ENCODE measurements around the gene BORCS6.
"Not testable (repeated sequence)": the region's sequence is repeated elsewhere in the genome, so short reads cannot be mapped to it uniquely, and the experiment has no call there.

BORCS6 gene

DNA sequence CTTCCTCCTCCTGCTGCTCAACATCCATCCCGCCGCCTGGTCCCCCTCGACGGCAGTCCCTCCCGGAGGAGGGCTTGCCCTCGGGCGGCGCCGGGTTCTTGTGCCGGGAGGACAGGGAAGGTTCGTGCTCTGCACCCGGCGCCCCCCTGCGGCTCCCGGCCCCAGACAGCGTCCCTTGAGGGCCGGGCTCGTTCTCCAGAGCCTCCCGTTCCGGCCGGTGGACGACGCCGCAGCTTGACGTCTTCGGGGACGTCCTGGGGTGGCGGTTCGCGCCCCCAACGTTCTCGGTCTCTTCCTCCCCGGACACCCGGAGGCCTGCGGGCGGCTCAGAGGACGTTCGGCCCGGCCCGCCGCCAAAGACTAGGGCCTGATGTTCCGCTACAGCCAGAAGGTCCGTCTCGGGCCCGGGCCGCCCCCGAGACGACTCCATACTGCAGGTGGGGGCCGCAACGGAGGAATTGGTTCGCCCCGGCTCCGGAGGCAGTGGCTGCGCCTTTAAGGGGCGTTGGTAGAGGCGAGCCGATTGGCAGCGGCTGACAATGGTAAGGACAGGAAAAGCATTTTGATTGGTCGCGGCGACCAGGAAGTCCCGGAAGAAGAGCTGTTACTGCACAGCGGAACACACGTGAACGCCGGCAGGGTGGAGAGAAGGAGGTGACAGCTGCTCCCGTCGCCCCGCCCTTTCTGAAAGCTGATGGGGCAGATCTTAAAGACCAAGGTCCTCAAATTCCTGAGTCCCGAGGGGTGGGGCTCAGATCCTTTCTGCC is at the start of gene BORCS6:
Gene BORCS6, minus strand, starts transcription at position 470 of the 767 bp plus-strand sequence. Its CDS starts 40 bp downstream, at position 430.
- DNase-seq: peak; percentile 86

DNA sequence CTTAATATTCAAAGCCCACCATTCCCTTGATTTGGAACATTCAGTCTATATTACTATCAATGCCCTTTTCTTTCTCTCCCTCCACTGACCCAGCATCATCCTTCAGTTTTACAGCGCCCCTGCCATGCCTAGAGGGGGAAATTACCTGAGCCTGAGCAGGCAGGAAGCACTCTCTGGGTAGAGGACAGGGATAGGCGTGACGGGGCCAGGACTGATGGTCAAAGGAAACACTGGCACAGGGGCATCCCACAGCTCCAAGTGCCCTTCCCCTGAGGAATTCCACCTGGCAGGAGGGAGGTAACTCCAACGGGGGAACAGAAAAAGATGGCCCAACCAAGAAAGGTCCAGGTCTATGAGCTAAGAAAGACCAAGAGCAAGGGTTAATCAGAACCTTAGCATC is 47.9 kb upstream of the BORCS6 start:
- no peak for DNase-seq

DNA sequence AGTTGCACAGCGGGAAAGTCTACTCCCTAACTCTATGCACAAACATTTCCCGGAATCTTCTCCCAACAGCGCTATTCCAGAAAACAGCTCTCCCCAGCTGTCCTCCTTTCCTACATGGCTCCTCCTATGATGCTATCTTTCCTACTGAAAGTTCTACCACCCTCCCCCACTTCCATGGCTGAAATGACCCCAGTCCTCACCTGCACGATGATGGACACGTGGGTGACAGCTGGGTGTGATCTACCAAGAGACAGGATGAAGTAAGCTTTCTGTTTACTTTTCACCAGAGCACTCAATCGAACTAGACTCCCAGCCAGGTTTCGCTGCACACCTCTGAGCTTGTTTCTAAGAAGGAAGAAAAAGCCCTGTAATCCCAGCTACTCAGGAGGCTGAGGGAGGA is 47.2 kb upstream of the BORCS6 start:
- no peak for DNase-seq

DNA sequence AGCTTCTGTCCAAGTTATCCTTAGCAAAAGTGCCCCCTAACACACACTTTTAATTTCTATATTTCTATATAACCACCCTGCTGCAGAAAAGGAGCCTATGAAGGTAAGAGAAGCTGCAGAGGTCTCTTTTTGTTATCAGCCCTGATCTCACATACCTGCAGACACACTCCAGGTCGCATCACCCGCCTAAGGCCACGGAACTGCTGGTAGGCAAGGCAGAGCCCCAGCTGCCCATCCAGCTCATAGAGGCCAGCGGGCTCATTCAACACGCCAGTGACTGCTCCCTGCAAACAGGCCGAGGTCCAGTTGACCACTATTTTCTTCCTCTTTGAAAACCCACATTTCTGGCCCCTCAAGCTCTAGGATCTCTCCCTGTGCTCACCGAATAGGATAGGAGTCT is 45.7 kb upstream of the BORCS6 start:
- DNase-seq: no peak

DNA sequence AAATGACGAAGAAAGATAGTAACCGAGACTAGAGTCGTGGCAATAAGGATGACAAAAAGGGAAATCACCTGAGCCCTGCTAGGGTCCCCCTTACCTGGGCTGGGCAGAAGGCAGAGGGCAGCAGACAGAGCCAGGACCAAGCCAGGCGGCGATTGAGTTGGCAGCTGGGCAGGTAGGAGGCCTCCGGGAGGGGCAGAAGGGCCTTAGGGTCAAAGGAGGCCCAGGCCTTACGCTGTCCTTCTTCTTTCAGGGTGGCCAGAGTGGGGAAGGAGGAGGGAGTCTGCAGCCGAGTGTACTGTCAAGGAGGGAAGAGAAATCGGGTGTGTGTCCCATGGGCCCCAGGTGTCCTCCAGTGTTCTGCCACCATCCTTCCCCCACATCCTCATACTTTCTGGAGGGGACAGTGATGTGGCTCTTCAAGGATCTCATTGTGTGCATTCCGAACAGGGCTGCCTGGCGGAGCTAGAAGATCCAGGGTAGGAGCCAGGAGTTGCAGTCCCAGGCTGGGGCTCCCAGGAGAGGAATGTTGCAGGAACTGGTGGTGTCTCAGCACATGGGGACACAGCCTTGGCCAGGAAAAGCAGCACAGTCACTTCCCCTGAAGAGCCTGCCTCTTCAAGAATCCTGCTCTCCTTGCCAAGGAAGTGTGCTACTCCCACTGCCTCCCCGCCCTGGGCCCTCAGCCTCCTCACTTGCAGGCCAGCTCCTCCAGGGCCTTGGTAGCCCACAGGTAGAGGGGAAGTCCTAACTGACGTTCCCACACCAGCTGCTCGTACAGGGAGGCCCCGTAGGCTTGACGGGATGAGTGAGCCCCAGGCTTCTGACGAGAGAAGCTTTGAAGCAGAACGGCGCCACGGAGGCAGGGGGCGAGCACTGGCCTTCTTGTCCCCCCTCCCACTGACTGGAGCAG is 44.6 kb upstream of the BORCS6 start:
- no peak for DNase-seq

DNA sequence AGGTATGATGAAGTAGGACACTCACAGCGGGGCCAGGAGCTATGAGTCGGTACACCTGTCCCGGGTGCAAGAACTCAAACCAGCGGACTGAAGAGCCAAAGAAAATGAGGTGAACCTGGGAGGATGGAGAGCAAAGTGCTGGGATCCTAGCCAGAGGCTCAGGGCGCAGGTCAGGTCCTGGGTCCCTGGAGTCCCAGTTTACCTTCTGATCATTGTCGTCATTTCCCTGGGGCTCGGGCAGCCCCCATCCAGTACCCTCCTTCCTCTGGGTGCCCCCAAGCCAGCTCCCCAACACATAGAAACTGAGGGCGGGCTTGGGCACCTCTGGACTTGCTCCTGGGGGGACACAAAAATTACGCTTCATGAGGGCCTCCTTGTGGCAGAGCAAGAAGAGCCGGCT is 41.7 kb upstream of the BORCS6 start:
- no peak for DNase-seq

DNA sequence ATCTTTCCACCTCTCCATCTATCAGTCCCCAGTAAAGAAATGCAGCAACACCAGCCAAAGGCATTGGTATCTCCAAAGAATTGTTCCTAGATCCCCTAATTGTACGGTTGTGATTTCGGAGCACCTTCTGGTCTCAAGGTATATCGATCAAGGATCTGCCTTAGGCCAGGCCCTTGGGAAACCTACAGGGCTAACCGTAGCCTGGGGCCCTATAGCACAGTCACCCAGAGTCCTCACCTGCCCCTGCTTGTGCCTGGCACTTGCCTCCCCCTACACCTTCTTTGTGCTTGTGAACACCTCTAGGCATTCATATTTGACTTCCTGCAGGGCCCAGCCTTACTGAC is 37.2 kb upstream of the BORCS6 start:
- no peak for DNase-seq

- peak; percentile 36 for DNase-seq
Measured at GRCh38 chr17:8226536-8227237, 36.7 kb upstream of the BORCS6 start.

GRCh38 chr17:8225813-8226535 is 36.0 kb upstream of the BORCS6 start:
- peak; percentile 62 for DNase-seq

GRCh38 chr17:8224891-8225812 is 35.2 kb upstream of the BORCS6 start:
- no peak for DNase-seq

GRCh38 chr17:8223356-8224126 is 33.6 kb upstream of the BORCS6 start:
- peak; percentile 61 for DNase-seq

DNA sequence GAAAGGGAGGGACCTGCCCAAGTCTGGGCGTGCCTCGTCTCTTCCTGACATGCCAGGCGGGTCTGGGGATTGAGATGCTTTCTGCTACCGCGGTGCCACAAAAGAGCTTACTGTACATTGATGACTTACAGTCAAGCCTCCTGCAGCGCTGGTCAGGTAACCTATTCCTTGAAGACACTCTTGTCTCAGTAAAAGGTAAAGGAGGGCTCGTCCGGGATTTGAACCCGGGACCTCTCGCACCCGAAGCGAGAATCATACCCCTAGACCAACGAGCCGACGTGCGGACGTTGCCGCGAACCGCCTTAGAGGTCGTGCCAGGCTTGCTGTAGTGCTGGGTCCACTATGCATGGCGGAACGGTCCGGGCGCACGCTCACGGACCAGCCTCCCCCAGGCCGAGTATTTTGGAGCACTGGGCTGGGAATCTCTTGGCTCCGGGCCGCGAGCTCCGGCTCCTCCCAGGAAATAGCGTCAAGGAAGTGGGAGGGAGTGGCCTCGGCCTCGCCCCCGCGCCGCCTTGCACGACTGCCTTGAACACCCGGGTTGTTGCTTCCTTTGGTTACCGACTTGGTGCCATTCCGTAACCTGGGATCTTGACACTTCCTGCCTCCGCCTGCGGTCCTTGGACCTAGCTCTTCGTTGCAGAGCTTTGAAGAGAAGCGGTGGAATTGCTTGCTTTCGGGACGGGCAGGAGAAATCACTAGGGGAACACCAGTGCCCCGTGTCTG is 32.8 kb upstream of the BORCS6 start:
- DNase-seq: peak; percentile 92

DNA sequence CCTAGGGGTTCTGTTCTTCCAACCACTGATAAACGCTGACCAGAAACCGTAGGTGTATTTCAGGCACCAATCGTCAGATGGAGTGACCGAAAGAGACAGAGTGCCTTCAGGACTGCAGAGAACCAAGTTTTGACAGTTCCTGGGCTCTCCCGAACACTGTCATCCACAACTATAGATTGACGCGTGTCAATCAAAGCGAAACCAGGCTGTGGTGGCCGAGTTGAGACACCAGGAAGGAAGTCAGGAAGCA is 32.3 kb upstream of the BORCS6 start:
- DNase-seq: peak; percentile 79

GRCh38 chr17:8221663-8222379 is 31.8 kb upstream of the BORCS6 start:
- peak; percentile 90 for DNase-seq

DNA sequence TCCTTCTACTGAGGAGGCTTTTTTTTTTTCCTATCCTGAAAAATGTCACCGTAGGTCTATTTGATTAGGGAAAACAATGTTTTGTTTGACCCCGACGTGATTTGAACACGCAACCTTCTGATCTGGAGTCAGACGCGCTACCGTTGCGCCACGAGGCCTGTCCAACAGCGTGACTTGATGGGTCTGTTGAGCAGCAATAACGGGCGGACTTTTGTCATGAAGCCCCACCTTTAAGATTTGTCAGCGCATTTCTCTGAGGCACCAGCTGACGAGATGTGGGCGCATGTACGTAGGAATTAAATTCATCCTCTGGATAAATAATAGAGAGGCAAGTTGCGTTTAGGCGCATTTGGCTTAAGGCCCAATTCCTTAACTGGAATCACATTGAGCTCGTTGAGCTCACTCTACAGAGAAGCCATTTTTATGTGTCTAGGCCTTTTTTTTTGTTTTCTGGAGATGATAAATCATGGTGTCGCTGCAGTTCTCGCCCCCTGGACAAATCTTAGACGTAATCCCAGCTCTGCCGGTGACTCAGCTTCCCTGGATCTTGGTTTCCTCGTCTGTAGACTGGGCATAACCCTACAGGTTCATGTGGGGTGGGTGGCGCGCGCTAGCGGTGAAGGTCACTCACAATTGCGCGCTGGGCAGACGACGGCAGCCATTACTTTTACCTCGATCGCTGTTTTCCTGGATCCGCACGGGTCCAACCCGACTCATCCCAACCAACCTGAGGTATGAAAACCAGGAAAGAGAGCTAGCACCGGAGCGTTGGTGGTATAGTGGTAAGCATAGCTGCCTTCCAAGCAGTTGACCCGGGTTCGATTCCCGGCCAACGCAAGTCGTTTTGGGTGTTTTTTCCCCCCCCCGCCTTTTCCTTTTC is 31.0 kb upstream of the BORCS6 start:
- peak; percentile 88 for DNase-seq

GRCh38 chr17:8214000-8214399 is 24.0 kb upstream of the BORCS6 start:
- DNase-seq: not testable (repeated sequence)

DNA sequence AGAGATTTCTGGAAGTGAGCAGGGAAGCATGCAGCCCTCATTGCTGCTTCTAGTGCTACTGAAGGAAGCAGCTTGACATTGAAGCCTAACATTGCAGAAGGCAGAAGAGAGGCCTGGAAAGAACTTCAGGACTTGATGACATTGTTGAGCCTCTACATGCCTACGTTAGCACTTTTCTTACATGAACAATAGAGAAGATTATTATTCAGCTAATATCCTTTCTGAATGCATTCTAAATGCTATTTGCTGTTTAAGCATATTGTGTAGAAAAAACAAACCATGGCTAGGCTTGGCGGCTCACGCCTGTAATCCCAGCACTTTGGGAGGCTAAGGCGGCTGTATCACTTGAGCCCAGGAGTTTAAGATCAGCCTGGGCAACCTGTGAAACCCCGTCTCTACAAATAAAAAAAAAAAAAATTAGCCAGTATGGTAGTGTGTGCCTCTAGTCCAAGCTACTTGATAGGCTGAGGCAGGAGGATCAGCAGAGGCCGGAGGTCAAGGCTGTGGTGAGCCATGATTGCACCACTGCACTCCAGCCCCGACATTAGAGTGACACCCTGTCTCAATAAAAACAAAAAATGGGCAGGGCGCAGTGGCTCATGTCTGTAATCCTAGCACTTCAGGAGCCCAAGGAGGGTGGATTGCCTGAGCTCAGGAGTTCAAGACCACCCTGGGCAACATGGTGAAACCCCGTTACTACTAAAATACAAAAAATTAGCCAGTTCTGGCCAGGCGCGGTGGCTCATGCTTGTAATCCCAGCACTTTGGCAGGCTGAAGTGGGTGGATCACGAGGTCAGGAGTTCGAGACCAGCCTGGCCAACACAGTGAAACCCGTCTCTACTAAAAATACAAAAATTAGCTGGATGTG is 22.6 kb upstream of the BORCS6 start:
- DNase-seq: no peak

Measured in activated T-cell treated with anti-CD3 and anti-CD28 coated beads, Interleukin-2, amount 50 U/mL, for 1 hour (primary cell).